IPS-15b (cell line): ENCODE results near the gene SPARC.

Source experiments
- H3K27me3 ChIP-seq: one replicate; pipeline ENCODE4 v1.6.1; 2013; ENCODE audit warnings: low read length; ENCODE audit not compliant: control insufficient read depth, insufficient read depth
- H3K36me3 ChIP-seq: one replicate; pipeline ENCODE4 v1.6.1; 2013; ENCODE audit warnings: low read length; ENCODE audit not compliant: control insufficient read depth, insufficient read depth
- H3K4me1 ChIP-seq: one replicate; pipeline ENCODE4 v1.6.1; 2013; ENCODE audit warnings: mild to moderate bottlenecking, low read length; ENCODE audit not compliant: control insufficient read depth, insufficient read depth
- H3K4me3 ChIP-seq: one replicate; pipeline ENCODE4 v1.5.1; 2013; ENCODE audit warnings: low read depth, low read length
- H3K9ac ChIP-seq: one replicate; pipeline ENCODE4 v1.6.1; 2013; ENCODE audit warnings: low read depth, mild to moderate bottlenecking, low read length
- H3K9me3 ChIP-seq: one replicate; pipeline ENCODE4 v1.6.1; 2013; ENCODE audit warnings: mild to moderate bottlenecking, low read length; ENCODE audit not compliant: control insufficient read depth, insufficient read depth

Gene SPARC

DNA sequence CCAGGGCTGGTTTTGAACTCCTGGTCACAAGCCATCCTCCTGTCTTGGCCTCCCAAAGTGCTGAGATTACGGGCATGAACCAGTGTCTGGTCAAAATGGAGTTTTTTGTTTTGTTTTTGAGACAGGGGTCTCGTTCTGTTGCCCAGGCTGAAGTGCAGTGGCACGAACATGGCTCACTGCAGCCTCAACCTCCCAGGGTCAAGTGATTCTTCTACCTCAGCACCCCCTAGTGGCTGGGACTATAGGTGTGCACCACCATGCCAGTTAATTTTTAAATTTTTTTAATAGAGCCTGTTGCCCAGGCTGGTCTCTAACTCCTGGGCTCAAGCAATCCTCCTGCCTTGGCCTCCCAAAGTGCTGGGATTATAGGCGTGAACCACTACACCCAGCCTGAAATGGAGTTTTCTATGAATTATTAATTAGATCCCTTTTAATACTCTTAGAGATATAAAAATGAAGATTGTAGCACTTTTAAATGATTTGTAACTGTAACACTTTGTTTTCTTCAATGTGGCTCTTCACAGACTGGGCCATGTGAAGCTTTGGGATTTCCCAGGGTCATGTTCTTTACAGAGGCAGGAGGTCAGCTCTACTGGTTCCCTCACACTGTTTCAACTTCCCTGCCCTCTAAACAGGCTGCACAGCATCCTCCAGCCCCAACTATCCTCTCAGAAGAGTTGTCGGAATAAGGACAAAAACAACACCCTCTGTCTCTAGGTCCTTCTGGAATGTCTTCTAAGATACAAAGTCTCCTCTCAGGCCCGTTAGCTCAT lies 32.7 kb upstream of the SPARC start:
- Histone ChIP-seq H3K4me3 (no peak overlapping the region), H3K9ac (no peak overlapping the region), H3K9me3 (no peaks in the 10 kb centered on the region), H3K4me1 (peaks cover 15% of the 10 kb centered on the region), H3K36me3 (no peaks in the 10 kb centered on the region), H3K27me3 (no peaks in the 10 kb centered on the region)

GRCh38 chr5:151718646-151719045 lies 31.9 kb upstream of the SPARC start:
- Histone ChIP-seq H3K27me3 (no peaks in the 10 kb centered on the region), H3K4me3 (no peak overlapping the region), H3K36me3 (no peaks in the 10 kb centered on the region), H3K9me3 (no peaks in the 10 kb centered on the region), H3K4me1 (peaks cover 15% of the 10 kb centered on the region), H3K9ac (no peak overlapping the region)

- H3K36me3 ChIP-seq = no peaks in the 10 kb centered on the region
- H3K27me3 ChIP-seq = no peaks in the 10 kb centered on the region
- H3K9me3 ChIP-seq = no peaks in the 10 kb centered on the region
- no peak overlapping the region for H3K4me3 ChIP-seq
- H3K4me1 ChIP-seq = peaks cover 15% of the 10 kb centered on the region
- H3K9ac ChIP-seq = no peak overlapping the region
These were observed 31.4 kb upstream of the SPARC start for GRCh38 chr5:151718153-151718552.

DNA sequence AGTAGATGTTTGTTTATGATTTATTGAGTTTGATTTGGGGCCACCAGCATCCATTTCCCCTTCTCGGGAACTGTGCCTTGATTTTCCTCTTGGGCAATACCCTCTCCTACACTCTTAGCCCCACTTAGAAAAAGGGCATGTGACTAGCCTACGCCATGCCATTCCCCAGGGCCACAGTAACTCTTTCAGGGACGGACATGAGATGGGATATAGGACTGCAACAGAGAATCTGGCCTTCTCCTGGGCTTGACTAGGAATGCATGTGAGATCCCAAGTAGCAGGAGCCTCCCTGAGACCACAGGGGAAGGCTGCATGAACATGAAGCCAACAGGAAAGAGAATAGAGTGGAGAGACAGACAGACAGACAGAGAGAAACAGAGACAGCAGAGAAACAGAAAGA lies 30.7 kb upstream of the SPARC start:
- Histone ChIP-seq H3K4me1 (peaks cover 15% of the 10 kb centered on the region), H3K27me3 (no peaks in the 10 kb centered on the region), H3K36me3 (no peaks in the 10 kb centered on the region), H3K4me3 (no peak overlapping the region), H3K9ac (no peak overlapping the region), H3K9me3 (no peaks in the 10 kb centered on the region)

DNA sequence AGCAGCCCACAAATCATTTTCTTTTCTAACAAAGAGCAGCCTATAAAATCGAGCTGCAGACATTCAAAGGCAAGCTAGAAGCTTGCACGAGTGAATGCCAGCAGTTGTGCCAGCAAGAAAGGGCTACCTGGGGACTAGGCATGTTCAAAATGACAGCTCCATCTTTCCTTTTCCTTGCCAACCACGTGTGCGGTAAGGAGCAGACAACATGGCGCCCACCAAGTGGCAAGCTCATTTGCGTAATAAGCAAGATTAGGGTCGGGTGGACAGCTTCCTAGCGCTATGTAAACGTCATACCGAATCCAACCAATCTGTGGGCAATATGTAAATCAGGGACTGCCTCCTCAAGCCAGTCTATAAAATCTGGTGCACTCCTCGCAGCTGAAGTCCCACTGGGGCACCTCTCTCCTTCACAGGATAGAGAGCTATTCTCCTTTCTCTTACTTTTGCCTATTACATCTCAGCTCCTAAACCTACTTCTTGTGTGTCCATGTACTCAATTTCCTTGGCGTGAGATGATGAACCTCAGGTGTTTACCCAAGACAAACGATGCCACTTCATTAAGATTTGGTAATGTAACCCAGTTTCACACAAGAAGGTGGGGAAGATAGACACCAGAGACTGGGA lies 22.5 kb upstream of the SPARC start:
- Histone ChIP-seq H3K9me3 (no peaks in the 10 kb centered on the region), H3K36me3 (no peaks in the 10 kb centered on the region)

DNA sequence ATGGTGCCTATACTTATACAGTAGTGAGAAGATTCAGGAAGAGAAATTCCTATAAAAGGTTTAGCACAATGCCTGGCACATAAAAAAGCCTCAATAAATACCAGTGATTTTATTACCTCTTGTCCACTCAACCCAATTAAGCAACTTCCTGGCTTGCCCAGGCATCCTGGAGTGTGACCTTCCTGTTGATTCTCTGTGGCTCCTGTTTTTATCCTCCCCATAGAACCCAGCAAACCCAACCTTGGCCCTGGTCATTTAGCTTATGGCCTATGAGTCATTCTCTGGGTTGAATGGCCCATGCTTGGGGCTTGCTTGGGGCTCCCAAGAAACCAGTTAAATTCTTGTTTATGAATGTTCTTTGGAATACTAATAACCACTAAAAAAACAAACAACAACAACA lies 21.4 kb upstream of the SPARC start:
- H3K36me3 ChIP-seq = no peaks in the 10 kb centered on the region
- no peaks in the 10 kb centered on the region for H3K9me3 ChIP-seq
- no peak overlapping the region for H3K4me3 ChIP-seq
- H3K27me3 ChIP-seq = no peaks in the 10 kb centered on the region
- H3K4me1 ChIP-seq = no peaks in the 10 kb centered on the region
- H3K9ac ChIP-seq = no peak overlapping the region

More for the DNA sequence above, 22.5 kb upstream of the SPARC start:
- Histone ChIP-seq H3K9ac (no peak overlapping the region), H3K27me3 (no peaks in the 10 kb centered on the region), H3K4me1 (no peaks in the 10 kb centered on the region), H3K4me3 (no peak overlapping the region)

- Histone ChIP-seq H3K4me3 (no peak overlapping the region), H3K9ac (no peak overlapping the region), H3K36me3 (no peaks in the 10 kb centered on the region), H3K4me1 (no peaks in the 10 kb centered on the region), H3K27me3 (no peaks in the 10 kb centered on the region), H3K9me3 (no peaks in the 10 kb centered on the region)
These were observed 20.9 kb upstream of the SPARC start for GRCh38 chr5:151707567-151707966.

DNA sequence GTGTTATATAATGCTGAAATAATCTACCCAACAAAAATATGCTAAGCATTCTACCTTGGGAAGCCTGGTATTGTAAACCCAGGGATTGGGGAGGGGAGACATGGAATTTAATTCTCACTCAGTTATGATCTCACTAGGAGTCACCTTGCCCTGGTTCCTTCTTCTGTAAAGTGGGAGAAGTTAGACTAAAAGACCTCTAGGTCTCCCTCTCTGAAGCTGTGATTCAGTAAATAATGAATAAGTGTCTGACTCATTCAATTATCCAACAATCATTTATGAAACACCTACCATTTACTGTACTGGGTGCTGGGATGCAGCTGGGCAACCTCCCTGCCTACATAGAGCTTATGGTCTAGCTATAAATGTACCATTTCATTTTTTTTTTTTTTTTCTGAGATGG lies 20.2 kb upstream of the SPARC start:
- Histone ChIP-seq H3K9me3 (no peaks in the 10 kb centered on the region), H3K27me3 (no peaks in the 10 kb centered on the region), H3K4me1 (no peaks in the 10 kb centered on the region), H3K9ac (no peak overlapping the region), H3K4me3 (no peak overlapping the region), H3K36me3 (no peaks in the 10 kb centered on the region)

- Histone ChIP-seq H3K9ac (no peak overlapping the region), H3K4me3 (no peak overlapping the region), H3K4me1 (no peaks in the 10 kb centered on the region), H3K27me3 (no peaks in the 10 kb centered on the region), H3K36me3 (no peaks in the 10 kb centered on the region), H3K9me3 (no peaks in the 10 kb centered on the region)
These were observed 17.1 kb upstream of the SPARC start for GRCh38 chr5:151703780-151704179.

DNA sequence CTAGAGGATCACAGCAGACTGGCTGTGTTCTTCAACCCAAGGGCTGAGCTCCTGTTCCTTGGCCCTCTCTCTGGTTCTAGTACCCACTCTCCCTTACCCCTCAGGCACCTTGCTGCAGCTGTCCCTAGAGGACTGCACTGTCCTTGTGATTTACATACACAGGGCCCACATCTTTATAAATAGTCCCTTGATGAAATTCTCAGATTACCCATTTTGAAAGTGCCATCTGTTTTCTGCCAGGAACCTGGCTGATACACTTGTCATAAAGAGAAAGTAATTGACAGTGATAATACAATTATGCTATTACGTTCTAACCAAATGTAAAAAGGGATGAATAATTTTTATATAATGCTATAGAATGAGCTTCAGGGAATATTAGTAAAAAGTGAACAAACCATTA lies 16.5 kb upstream of the SPARC start:
- H3K36me3 ChIP-seq = no peaks in the 10 kb centered on the region
- no peak overlapping the region for H3K4me3 ChIP-seq
- H3K27me3 ChIP-seq = no peaks in the 10 kb centered on the region
- H3K4me1 ChIP-seq = no peaks in the 10 kb centered on the region
- no peak overlapping the region for H3K9ac ChIP-seq
- no peaks in the 10 kb centered on the region for H3K9me3 ChIP-seq

- H3K4me3 ChIP-seq = no peak overlapping the region
- H3K27me3 ChIP-seq = no peaks in the 10 kb centered on the region
- H3K9ac ChIP-seq = no peak overlapping the region
These were observed 14.1 kb upstream of the SPARC start for GRCh38 chr5:151700820-151701219.

GRCh38 chr5:151700296-151700695 lies 13.6 kb upstream of the SPARC start:
- no peaks in the 10 kb centered on the region for H3K36me3 ChIP-seq
- no peak overlapping the region for H3K9ac ChIP-seq
- H3K4me1 ChIP-seq = peaks cover 10% of the 10 kb centered on the region
- H3K9me3 ChIP-seq = no peaks in the 10 kb centered on the region
- no peaks in the 10 kb centered on the region for H3K27me3 ChIP-seq
- H3K4me3 ChIP-seq = no peak overlapping the region

More at GRCh38 chr5:151700820-151701219, 14.1 kb upstream of the SPARC start:
- Histone ChIP-seq H3K9me3 (no peaks in the 10 kb centered on the region), H3K36me3 (no peaks in the 10 kb centered on the region), H3K4me1 (peaks cover 10% of the 10 kb centered on the region)
